Ramos (cell line): ENCODE measurements around the gene BPGM.

ENCODE experiments used
- in situ Hi-C: fragments of 300-500 bp; cut with MboI; formaldehyde crosslinking; loops from one replicate; pipeline ENCODE4 v1.14.3; 2022; ENCODE audit warnings: low sequenced_read_pairs; ENCODE audit not compliant: unreplicated experiment

BPGM gene

DNA sequence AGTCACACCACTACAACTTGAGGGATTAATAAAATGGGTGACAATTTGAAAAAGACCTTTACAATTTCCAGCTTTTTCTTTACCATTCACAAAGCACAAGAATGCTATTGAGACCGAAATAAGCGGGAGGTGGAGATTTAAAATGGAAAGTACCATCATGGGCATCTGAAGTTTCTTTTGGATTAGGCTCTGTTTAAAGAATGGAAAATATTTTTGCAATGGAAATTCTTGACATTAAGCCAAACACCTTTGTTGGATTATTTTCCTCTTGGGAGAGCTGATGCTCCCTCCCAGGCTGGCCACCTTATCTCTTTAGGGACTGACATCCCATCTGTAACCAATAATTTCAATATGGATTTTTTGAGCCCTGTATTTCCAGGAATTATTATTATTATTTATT lies 62.5 kb downstream of the BPGM start:
- in situ Hi-C loops, result no loop called here

DNA sequence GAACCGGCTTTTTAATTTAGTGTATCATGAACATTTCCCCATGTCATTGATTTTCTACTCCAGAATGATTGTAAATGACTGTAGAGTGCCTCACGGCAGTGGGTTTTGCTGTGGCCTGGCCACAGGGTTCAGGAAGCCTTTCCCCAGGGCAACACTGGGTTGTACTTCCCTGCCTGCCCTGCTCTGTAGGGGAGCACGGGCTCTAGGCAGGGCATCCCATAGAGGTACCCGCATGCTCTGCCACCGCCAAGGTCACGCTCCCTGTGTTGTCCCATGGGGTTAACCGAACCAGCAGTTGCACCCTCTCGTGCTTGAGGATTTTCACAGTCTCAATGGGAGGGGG lies 63.8 kb downstream of the BPGM start:
- in situ Hi-C loops, result no loop called here

DNA sequence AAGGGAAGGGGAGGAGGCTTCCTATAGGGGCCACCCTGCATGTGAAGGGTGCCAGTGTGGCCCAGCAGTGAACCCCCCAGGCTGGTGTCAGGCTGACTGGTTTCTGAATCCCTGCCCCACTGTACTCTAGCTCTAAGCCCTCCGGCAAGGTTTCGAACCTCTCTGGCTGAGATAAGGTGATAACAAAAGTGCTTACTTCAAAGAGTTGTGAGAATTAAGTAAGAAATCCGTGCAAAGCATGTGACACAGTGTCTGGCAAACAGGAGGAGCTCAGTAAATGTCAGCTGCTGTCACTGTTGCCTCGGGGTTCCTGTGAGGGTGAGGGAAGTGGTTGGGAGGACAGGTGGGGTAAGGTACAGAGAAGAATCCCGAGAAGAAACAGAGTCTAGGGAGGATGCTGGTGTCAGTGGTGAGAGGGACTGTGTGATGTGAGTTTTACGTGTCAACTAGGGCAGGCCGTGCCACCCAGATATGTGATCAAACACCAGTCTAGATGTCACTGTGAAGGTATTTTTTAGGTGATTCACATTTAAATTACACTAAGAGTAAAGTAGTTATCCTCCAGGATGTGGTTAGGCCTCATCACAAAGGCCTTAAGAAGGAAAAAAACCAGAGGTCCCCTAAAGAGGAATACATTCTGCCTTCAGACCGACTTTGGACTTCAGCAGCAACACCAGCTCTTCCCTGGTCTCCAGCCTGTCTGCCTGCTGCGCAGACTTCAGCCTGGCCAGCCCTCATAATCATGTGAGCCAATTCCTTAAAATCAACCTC lies 64.4 kb downstream of the BPGM start:
- in situ Hi-C loops, result no loop called here

- in situ Hi-C loops, result no loop called here
Observed at GRCh38 chr7:134712196-134712595, 65.5 kb downstream of the BPGM start.

- in situ Hi-C loops, result no loop called here
Observed at GRCh38 chr7:134714470-134715205, 68.0 kb downstream of the BPGM start.

- in situ Hi-C loops, result no loop called here
Observed at GRCh38 chr7:134718211-134718875, 71.7 kb downstream of the BPGM start.

- in situ Hi-C loops, result no loop called here
Observed at GRCh38 chr7:134720091-134720935, 73.7 kb downstream of the BPGM start.

DNA sequence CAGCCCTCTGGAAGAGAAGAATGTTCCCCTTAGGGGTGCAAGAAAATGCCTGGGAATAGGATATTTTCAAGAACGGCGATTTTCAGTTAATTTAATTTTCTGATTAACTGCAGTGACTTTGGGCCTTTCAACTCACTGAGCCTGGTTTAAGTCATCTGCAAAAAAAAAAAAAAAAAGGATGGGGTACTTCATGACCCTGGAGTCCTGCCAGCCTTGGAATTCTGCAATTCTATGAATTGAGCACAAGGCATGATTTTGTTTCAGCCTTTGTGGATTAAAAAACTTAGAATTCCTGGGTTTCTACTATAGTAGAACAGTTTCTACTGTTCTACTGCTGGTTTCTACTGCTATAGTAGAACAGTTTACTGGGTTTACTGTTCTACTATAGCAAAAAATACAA lies 74.5 kb downstream of the BPGM start:
- in situ Hi-C loops, result no loop called here

GRCh38 chr7:134722786-134723322 lies 76.2 kb downstream of the BPGM start:
- in situ Hi-C loops, result no loop called here

- in situ Hi-C loops, result no loop called here
Observed at GRCh38 chr7:134723892-134724291, 77.2 kb downstream of the BPGM start.

DNA sequence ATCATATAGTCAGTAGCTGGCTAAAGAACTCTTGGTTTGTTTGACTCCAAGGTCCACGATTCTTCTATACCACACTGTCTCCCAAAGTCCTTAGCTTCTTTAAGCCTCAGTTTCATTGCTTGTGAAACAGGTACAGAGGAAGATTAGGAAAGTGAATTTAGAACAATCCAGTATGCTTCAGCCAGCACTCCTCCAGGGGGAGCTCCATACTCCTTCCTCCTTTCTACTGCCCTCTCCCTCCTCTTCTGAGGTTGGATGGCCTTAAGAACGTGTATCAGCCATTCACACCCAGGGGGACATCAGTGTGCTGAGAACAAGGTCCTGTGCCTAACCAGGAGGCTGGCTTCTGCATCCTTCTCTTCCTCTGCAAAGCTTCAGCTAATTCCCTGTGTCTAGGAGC lies 78.0 kb downstream of the BPGM start:
- in situ Hi-C loops, result no loop called here

- in situ Hi-C loops, result no loop called here
Observed at GRCh38 chr7:134726581-134726980, 79.9 kb downstream of the BPGM start.

GRCh38 chr7:134727711-134728110 lies 81.1 kb downstream of the BPGM start:
- in situ Hi-C loops, result no loop called here
